GM19468 (cell line): Measurements from ENCODE around the gene TBC1D2.

ENCODE experiments used
- ATAC-seq: cut with Tn5 transposase; IDR thresholded peaks from one replicate; pipeline ENCODE4 v1.9.1; 2021; ENCODE audit warnings: mild to moderate bottlenecking, moderate library complexity, moderate number of reproducible peaks; ENCODE audit not compliant: unreplicated experiment; ENCODE audit errors: extremely low read depth

Gene TBC1D2

DNA sequence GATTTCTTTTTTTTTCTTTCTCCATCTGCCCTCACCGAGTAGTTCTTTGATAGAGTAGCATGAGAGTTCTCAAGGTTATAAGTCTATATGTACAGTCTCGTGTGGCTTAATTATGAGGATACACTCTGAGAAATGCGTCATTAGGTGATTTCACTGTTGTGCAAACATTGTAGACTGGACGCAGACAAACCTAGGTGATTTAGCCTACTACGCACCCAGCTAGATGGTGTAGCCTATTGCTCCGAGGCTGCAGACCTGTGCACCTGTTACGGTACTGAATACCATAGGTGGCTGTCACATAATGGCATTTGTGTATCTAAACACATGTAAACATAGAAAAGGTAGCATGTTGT lies 36.1 kb downstream of the TBC1D2 start:
- no peak for ATAC-seq

DNA sequence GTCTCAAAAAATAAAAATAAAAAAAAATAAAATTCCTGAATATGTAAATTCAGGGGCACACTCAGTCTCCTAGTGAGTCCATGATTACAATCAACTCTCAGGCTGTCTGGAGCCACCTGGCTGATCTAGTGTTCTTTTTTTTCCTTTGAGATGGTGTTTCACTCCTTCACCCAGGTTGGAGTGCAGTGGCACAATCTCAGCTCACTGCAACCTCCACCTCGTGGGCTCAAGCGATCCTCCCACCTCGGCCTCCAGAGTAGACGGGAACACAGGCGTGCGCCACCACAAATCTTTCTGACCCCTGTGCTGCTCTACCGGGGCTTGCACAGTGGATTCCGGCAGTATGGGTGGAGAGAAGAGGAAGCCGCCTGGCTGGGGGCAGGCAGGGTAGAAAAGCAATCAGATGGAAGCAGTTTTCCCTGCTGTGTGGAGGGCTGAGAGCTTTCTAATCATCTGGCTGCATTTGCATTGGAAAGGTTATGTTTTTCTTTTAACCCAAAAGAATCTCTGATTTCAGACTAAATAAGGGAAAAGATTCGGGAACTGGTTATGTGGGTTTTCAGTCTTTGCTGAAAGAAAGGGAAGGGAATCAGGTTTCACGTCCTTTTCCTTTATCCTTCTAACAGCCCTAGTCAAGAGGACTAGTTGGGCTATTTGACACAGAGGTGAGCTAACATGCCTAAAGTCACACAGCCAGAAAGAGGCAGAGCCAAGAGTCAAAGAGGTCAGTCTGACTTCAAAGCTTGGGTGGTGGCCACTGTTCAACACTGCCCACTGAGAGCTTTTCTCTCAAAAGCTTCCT lies 36.7 kb downstream of the TBC1D2 start:
- ATAC-seq = no peak

DNA sequence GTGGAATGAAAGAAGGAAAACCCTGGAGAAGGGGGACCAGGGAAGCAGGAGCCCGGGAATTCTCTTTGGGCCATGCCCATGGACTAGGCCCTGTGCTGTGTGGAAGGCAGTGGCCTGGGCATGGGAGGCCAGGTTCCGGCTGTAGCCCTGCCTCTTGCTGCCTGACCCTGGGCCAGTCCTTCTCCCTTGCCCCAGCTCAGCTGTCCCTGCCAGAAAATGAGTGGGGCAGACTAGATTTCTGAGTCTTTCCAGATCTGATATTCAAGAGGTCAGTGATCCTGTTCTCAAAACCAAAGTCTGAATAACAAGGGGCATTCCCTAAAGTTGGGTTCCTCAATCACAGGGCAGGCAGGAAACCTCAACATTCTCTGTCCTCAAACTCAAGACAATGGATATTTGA lies 38.2 kb downstream of the TBC1D2 start:
- no peak for ATAC-seq

DNA sequence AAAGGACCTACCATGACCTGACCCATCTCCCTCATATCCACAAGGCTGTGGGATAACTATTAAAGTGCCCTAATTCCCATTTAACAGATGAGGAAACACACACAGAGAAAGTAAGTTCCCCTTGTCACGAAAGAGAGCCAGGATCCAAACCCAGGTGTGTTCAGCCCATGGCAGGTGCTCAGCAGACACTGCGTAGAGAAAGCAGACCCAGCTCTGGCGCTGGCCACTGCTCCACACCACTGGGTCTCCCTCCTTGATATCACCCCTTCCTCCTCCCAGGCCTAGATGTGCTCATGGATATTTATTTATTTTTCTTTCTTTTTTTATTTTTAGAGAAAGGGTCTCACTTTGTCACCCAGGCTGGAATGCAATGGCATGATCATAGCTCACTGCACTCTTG lies 39.1 kb downstream of the TBC1D2 start:
- no peak for ATAC-seq

DNA sequence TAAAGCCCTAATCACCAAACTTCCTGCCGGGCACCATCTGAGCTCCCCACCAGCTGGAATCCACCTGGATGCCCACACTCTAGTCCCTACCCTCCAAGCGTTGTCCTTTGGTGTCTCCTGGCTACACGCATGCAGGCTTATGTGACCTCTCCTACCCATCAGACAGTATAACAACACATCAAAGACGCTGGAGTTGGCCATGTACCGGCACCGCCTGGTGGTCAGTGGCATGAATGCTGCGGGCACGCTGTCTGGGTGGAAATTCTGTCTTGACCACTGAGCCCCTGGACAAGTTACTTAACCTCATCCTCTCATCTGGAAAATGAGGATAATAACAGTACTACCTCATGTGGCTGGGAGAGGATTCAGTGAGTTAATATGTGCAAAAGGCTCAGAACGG lies 39.6 kb downstream of the TBC1D2 start:
- ATAC-seq = no peak

DNA sequence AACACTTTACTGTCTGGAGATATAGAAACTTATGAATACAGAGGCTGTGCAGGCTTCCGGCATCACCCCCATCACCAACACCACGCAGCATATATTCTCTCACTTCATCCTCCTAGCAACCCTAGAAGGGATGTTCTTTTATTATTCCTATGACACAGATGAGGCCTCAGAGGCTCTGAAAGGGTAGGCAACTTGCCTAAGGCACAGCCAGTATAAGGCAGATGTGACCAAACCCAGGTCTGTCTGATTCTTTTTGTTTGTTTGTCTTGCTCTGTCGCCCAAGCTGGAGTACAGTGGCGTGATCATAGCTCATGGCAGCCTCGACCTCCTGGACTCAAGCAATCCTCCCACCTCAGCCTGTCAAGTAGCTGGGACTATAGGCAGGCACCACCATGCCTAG lies 40.2 kb downstream of the TBC1D2 start:
- ATAC-seq = no peak

DNA sequence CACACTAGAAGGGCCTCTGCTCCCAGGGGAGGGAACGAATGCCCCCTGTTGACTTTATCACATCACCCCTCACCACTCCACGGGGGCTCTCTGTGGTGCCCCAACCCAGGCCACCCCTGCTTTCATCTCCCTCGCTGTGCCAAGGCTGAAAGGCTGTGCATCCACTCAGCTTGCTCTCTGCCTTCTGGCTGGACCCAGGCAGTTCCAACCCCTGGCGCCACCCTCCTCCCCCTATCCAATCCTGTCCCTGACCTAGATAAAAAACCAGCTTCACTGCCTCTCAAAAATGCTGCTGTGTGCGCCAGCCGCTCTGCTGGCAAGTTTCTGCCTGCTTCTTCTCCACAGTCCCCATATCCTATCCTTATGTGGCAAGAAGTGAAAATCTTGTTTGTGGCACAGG lies 40.6 kb downstream of the TBC1D2 start:
- no peak for ATAC-seq

DNA sequence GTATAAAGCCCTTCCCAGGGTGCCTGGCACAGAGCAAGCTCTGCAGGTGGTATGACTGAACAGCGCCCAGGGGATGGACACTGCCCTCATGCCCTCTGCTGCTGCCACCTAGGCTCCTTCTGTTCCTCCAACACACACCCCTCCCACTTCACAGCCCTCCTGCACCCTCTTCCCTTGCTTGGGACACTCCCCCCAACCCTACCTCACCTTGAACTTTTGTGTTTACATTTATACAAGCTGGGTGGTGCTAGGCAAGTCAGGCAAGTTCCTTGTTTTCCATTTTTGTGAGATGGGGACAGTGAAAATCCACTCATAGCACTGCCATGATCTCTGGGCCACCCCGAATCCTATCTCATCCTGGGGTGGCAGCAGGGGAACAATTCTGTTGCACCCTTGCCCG lies 44.2 kb downstream of the TBC1D2 start:
- ATAC-seq = no peak

DNA sequence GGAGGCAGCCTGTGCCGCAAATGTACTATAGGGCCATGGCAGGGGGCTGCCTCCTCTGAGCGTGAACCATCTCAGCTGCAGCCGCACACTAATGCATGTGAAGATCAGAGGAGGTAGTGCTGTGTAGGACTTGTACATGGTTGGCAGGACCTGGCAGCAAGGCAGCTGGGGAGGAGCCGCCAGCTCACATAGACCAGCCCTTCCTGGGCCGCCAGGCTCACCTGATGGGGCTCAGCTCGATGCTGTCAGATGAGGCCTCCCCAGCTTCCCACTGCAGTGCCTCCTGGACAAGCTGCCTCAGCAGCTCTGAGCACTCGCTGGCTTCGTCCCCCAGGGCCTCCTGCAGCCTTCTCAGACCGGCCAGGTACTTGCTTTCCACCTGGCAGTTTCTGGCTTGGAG lies 45.0 kb downstream of the TBC1D2 start:
- no peak for ATAC-seq

DNA sequence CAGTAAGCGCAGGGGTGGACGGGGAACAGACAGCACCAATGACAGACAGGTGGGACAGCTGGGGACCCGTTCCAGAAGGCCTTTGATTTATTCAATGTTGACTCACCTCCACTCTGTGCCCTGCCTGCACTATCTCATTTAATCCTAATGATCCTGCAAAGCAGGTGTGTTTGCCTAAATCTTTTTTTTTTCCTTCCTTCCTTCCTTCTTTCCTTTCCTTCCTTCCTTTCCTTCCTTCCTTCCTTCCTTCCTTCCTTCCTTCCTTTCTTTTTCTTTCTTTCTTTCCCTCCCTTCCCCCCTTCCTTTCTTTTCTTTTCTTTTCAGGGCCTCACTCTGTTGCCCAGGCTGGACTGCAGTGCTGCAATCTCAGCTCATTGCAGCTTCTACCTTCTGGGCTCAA lies 45.9 kb downstream of the TBC1D2 start:
- ATAC-seq = no peak

DNA sequence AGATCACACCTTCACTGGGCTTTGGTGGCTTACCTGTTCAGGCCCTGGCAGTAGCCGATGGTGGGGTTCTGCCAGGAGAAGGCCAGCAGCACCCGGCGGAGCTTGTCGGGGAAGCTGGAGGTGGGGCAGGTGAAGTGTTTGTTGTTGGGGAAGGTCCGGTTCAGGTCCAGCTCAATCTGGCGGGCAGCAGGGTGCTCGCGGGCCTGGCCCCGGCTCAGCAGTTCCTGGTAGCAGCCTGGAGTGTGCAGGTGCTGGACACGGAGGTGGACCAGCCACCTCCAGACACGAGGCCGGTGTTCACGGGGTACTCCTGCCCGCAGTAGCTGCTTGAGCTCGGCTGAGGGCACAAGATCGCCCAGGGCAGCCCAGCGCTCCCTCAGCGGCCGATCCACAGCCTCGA lies 46.8 kb downstream of the TBC1D2 start:
- ATAC-seq = no peak

DNA sequence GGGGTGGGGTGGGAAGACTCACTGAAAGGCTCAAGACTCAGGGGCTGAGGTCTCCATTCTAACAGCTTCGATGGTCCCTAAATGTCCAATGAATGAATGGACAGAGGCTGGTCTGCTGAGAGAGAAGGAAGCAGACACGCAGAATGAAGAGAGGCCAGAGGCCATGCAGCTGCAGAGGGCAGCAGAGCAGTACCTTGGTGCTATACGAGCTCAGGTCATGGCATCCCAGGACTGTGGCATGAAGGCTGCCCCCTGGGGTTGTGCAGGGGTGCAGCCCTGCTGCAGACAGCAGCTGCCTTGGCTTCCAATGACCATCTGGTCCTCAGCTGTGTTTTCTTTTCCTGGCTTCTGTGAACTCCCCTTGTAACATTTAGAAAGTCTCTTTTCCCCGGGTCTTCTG lies 47.8 kb downstream of the TBC1D2 start:
- no peak for ATAC-seq

DNA sequence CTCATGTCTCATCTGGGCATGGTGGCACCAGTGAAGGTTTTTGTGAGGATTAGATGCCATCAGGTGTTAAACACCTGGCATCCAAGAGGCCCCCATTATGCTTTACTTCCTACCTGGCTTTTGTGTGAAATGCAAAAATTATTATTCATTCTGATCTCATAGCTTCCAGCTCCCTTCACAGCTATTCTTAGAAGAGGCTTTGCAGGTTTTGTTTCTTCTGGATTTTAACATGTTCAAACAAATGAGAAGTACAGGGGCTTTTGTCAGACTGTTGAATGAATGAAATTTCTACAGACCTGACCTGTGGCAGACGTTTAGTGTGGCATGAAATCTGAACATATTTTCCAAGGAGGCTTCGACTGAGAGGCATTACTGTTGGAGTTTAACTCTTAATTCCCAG lies 48.7 kb downstream of the TBC1D2 start:
- ATAC-seq = no peak

DNA sequence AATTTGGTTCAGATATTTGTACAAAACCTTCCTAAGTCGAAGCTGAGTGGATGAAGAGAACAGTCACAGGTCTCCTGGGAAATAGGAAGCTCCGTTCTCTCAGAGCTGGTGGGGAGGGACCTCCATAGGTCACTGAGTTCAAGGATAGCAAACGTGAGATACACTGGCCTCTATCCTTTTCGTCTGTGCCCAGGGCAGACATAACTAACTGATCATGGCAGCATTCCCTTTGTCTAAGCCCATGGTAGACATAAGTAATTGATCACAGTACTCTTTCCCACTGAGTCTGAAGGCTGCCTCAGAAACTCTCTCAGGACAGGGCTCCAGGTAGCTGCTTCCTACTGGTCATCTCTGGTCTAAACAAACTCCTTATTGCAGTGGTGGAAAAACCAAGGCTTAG lies 50.8 kb downstream of the TBC1D2 start:
- ATAC-seq = no peak

DNA sequence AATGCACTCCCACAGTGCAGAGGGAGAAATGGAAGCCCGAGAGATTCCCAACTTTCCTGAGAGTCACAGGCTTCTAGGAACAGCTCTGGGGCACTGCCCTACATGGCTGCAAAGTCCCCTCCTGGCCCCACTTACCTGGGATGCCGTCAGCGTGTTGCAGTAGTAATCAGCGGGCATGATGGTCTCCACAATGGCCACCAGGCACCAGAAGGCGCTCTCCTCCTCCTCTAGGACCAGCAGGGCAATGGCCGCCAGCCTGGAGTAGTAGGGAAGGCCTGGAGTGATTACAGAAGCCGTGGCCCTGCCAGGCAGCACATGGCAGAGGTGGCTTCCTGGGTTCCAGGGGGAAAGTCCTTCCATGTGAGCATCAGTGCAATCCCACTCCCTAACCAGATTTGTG lies 52.3 kb downstream of the TBC1D2 start:
- no peak for ATAC-seq

DNA sequence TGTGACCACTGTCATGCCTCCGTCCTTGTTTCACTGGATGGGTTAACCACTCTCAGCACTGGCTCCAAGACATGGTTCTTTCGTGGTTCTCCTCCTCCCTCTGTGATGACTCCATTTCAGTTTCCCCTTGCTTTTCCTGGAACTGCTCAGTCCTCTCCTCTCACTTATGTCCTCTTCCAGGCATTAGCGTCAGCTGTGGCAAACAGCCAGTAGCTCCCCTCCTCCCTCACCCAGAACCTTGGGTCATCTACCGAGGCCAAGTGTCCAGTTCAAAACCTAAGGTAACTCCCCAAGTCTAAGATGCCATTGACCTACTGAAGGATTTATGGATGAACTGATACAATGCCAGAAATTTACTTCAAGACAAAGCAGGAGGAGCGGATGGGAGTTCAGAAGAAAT lies 53.2 kb downstream of the TBC1D2 start:
- no peak for ATAC-seq

DNA sequence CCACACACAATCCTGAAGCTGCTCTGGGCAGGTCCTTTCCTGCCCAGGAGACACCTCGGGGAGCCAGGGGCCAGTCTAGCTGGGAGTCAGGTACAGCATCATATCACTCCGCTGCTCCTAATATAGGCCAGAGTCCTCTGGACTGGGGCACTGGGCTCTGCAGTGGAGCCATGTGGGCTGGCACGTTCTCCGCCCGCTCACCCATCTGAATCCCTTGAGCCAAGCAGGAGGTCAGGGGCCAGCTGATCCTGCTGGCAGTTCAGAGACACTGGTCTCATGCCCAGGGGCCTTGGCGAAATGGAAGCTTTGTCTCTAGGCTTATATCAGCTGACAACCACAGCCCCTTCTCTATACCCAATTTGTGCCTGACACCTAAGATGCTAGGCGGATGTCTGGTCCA lies 53.7 kb downstream of the TBC1D2 start:
- ATAC-seq = no peak

DNA sequence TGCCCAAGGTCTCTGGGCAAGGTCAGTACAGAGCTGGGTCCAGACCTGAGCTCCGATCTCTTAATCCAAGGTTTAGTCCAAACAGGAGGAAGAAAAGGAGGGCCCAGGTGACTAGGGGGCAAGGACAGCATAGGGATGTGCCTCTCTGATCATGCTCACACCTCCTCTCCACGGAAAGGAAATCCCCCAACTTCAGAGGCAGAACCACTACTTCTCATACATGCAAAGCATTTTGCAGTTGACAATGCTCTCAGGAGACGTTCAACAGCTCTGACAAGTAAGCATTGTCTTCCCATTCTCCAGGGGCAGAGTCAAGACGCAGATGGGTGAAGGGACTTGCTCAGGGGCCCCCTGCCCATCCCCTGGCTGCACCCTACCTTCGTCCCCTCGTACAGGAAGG lies 54.3 kb downstream of the TBC1D2 start:
- ATAC-seq = no peak

DNA sequence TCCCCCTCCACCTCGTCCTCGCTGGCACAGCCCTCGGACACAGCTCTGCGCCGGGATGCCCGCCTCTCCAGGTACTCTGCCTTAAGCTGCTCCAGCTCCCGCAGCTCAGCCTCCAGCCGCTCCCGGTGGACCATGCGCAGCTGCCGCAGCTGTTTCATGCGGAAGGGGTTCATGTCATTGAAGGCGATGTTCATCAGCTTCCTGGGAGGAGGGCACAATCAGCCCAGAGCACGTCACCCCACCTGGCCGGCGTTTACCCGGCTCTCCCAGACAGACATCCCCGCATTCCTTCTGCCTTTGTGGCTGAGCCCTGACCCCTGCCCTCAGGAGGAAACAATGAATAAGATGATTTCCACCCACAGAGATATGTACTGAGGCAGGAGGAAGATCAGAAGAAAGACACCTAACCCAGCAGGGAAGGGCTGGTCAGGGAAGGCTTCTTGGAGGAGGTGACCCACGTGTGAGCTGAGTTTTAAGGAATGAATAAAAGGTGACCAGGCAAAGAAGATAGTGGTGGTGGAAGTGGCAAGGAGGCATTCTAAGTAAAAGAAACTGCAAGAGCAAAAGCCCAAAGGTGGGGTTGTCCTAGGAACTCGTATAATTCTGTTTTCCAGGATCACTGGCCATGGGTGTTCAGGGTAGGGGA lies 55.9 kb downstream of the TBC1D2 start:
- no peak for ATAC-seq

DNA sequence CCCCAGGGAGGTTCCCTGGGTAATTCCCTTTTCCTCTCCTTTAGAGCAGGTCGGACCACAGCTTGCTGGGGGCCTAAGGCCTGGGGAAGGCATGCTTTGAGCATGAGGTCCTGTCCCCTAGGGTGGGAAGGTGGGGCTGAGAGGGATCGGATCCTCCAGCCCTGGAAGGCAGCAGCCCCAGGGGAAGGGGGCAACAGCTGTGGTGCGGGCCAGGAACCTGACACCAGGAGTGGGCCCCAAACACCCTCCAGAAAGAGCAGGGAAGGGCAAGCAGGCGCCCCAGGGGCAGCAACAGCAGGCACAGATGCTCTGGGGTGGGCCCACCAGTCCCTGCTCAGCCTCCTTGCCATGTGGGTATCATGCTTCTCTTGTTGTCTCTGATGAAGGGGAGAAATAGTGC lies 59.8 kb downstream of the TBC1D2 start:
- ATAC-seq = no peak

DNA sequence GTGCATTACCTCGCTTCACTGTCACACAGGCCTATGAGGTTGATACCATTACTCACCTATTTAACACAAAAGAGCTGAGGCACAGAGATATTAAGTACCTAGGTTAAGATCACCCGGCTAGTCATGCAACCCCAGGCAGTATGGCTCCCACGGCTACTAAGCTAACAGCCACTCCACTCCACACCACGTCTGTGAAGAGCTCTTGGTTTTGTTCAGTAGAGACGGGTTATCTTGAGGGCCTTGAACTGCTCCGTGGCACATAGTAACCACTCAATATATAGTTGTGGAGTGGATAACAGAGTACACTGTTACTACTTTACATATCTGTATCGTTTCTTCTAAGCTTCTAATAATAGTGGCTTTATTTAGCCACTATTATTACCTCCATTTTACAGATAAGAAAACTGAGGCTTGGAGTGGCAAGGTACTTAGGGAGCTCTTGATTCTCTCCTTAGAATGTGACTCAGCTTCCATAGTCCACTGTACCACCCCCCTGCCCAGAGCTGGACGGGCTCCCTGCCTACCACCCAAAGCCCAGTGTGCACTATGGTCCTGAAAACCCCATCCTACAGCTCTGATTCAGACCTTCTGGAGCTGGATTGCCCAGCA lies 62.0 kb downstream of the TBC1D2 start:
- ATAC-seq = no peak
